Lower lobe of right lung (tissue), 2 donors: ENCODE data around the gene CHRNE. TPM values are rescaled to one million over a fixed set of nuclear protein-coding genes. Genes with fewer than 3 reads are reported as not detected.

Source experiments
- ATAC-seq, 2 donors: fragments of 200-7000 bp; cut with Tn5 transposase; one replicate each; pipeline ENCODE4 v1.9.1; 2020 to 2022; ENCODE audit warnings: mild to moderate bottlenecking in 2 of 2, moderate library complexity in 2 of 2
- DNase-seq: peaks from one replicate; pipeline ENCODE4 v3.0.0-alpha.2; 2020
- H3K27ac ChIP-seq: fragments of 200-600 bp; one replicate; pipeline ENCODE4 v1.8.0; 2022
- H3K27me3 ChIP-seq: fragments of 200-600 bp; one replicate; pipeline ENCODE4 v1.8.0; 2022; ENCODE audit warnings: low read depth
- H3K36me3 ChIP-seq: fragments of 200-600 bp; one replicate; pipeline ENCODE4 v1.8.0; 2022; ENCODE audit warnings: mild to moderate bottlenecking
- H3K4me1 ChIP-seq: fragments of 200-600 bp; one replicate; pipeline ENCODE4 v1.8.0; 2022
- H3K4me3 ChIP-seq: fragments of 200-600 bp; one replicate; pipeline ENCODE4 v1.8.0; 2022; ENCODE audit warnings: mild to moderate bottlenecking
- H3K9me3 ChIP-seq: fragments of 200-600 bp; one replicate; pipeline ENCODE4 v1.8.0; 2022
- intact Hi-C: fragments of 100-400 bp; cut with DNase I; formaldehyde crosslinking; loops from one replicate; pipeline ENCODE4 v1.11.0; 2022
- total RNA-seq: library from RNA; stranded (reverse); fragmentation: NEBNext Ultra II Directional; extraction: Animal tissue kit (Norgen Biotek cat#: 25700); gene quantifications from one replicate; pipeline ENCODE4 v1.2.1, GENCODE V29; 2021
- TF ChIP-seq, protein P1 (sequence below): fragments of 200-600 bp; IDR thresholded peaks from one replicate; pipeline ENCODE4 v1.8.0; 2022; ENCODE audit warnings: antibody characterized with exemption, mild to moderate bottlenecking
- donor health status: DM: no; HTN: yes; CAD: no; lungs with severe emphysema.

Gene CHRNE
- total RNA-seq, 1 donor from 2014 or later, result 0.71 TPM

DNA sequence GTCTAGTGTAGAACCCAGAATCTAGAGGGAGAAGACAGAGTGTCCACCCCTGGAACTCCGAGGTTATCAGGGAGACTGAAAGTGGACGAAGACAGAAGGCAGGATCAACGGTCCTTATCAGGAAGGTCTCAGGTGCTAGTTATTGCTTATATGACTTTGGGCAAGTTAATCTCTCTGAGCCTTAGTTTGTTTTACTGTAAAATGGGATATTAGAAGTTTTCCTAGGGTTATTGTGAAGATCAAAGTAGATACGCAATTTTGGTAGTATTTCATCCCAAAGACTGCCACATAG, 38.4 kb upstream of the CHRNE start:
- TF ChIP-seq, protein P1, sequence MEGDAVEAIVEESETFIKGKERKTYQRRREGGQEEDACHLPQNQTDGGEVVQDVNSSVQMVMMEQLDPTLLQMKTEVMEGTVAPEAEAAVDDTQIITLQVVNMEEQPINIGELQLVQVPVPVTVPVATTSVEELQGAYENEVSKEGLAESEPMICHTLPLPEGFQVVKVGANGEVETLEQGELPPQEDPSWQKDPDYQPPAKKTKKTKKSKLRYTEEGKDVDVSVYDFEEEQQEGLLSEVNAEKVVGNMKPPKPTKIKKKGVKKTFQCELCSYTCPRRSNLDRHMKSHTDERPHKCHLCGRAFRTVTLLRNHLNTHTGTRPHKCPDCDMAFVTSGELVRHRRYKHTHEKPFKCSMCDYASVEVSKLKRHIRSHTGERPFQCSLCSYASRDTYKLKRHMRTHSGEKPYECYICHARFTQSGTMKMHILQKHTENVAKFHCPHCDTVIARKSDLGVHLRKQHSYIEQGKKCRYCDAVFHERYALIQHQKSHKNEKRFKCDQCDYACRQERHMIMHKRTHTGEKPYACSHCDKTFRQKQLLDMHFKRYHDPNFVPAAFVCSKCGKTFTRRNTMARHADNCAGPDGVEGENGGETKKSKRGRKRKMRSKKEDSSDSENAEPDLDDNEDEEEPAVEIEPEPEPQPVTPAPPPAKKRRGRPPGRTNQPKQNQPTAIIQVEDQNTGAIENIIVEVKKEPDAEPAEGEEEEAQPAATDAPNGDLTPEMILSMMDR, result no peak
- H3K4me3 ChIP-seq, result peak overlapping the region; percentile 97
- peaks cover 68% of the 10 kb centered on the region for H3K36me3 ChIP-seq
- ATAC-seq (no peak), DNase-seq (no peak)
- no peaks in the 10 kb centered on the region for H3K9me3 ChIP-seq
- H3K4me1 ChIP-seq, result peaks cover 65% of the 10 kb centered on the region
- peak overlapping the region; percentile 90 for H3K27ac ChIP-seq
- H3K27me3 ChIP-seq, result no peaks in the 10 kb centered on the region
- intact Hi-C loops, result no loop called here

DNA sequence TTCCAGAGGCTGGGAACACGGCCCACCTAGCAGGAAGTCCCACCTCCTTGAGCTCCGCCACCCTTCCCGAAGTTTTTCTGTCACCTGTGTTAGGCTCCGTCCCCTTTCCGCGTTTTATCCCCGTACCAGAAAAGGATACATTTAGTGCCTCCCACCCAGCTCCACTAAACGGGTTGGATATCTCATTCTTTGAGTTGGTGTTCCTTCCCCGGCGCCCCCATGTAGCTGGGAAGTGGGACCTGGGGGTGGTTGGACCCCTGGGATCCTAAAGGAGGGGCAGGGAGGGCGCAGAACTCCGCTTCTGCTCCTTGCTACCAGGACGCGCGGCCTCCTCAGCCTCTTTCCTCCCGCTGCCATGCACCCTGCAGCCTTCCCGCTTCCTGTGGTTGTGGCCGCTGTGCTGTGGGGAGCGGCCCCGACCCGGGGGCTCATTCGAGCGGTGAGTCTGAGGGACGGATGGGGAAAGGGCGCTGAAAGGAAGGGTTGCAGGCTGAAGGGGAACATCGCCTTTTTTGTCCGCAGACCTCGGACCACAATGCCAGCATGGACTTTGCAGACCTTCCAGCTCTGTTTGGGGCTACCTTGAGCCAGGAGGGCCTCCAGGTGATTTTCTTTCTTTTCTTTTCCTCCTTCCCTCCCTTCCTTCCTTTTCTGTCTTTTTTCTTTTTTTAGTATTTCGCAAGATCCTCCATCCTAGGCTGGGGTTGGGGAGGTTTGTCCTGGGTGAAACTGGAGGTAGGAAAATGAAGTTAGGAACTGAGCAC, 37.8 kb upstream of the CHRNE start:
- H3K4me3 ChIP-seq, result peak overlapping the region; percentile 97
- no peaks in the 10 kb centered on the region for H3K9me3 ChIP-seq
- peaks cover 60% of the 10 kb centered on the region for H3K4me1 ChIP-seq
- peak overlapping the region; percentile 90 for H3K27ac ChIP-seq
- intact Hi-C loops, result no loop called here
- no peaks in the 10 kb centered on the region for H3K27me3 ChIP-seq
- peak; percentile 67 to 83 for ATAC-seq
- TF ChIP-seq, protein P1, result no peak
- peaks cover 67% of the 10 kb centered on the region for H3K36me3 ChIP-seq
- DNase-seq, result no peak

DNA sequence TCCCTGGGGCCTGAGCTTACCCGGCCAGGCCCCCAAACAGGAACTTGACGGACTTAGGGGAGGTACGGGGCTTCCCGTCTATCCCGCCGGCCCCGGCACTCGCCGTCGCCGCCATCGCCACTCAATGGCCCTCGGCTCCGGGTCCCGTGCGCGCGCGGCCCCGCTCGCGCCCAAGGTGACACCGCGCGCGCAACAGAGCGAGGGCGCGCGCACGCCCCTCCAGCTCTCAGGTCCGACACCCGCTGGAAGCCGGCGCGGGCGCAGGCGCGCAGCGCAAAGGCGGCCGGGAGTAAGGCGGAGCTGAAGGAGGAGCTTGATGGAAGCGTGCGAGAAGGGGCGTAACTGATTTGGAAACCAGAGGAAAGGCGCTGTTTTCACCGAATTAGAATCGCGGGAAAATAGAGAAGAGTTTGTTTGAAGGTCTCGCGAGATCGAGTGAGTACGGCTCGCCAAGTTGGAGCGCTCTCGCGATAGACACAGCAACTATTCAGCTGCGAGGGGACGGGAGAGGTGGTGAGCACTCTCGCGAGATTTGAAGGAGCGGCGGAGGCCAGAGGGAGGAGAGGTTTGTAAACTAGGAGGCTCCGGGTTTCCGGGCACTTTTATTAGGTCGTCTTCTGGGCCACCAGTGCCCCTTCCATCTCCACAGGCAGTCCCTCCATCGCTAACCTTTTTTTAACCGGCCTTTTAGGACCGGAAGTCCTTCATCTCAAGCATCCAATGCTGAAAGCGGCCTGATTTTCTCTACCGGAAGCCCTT, 37.1 kb upstream of the CHRNE start, which contains the start of the genes RNF167 and SLC25A11:
TSS of gene RNF167 (plus strand) at position 473 of the 759 bp plus-strand sequence. CDS start 642 bp downstream, outside the sequence.
TSS of gene SLC25A11 (minus strand) at position 251 of the 759 bp plus-strand sequence. CDS start at position 115, 136 bp downstream.
- Histone ChIP-seq H3K9me3 (no peaks in the 10 kb centered on the region), H3K4me3 (peak within 1 kb of the TSS; percentile 97), H3K27ac (peak within 1 kb of the TSS; percentile 90), H3K36me3 (peaks cover 60% of the 10 kb centered on the region), H3K4me1 (peaks cover 52% of the 10 kb centered on the region), H3K27me3 (no peaks in the 10 kb centered on the region)
- intact Hi-C loops, result no loop called here
- TF ChIP-seq, protein P1, result no peak
- peak; percentile 95 to 97 for ATAC-seq
- DNase-seq, result peak; percentile 96

GRCh38 chr17:4939546-4939795, 36.6 kb upstream of the CHRNE start:
- DNase-seq (peak; percentile 70), ATAC-seq (no peak)
- intact Hi-C loops, result no loop called here
- Histone ChIP-seq H3K9me3 (no peaks in the 10 kb centered on the region), H3K4me3 (peak overlapping the region; percentile 97), H3K4me1 (peaks cover 49% of the 10 kb centered on the region), H3K27ac (peak overlapping the region; percentile 90), H3K36me3 (peaks cover 55% of the 10 kb centered on the region), H3K27me3 (no peaks in the 10 kb centered on the region)
- TF ChIP-seq, protein P1, result no peak

GRCh38 chr17:4938688-4939545, 36.0 kb upstream of the CHRNE start:
- no peak for ATAC-seq
- peaks cover 49% of the 10 kb centered on the region for H3K4me1 ChIP-seq
- no peak for DNase-seq

More at GRCh38 chr17:4938688-4939545, 36.0 kb upstream of the CHRNE start:
- peak overlapping the region; percentile 90 for H3K27ac ChIP-seq
- no peaks in the 10 kb centered on the region for H3K9me3 ChIP-seq
- H3K27me3 ChIP-seq, result no peaks in the 10 kb centered on the region
- peak overlapping the region; percentile 97 for H3K4me3 ChIP-seq
- TF ChIP-seq, protein P1, result no peak
- peaks cover 50% of the 10 kb centered on the region for H3K36me3 ChIP-seq
- intact Hi-C loops, result no loop called here
